H9 (cell line): Measurements from ENCODE around the gene OR2M3. TPM values are rescaled to one million over a fixed set of nuclear protein-coding genes. Genes with fewer than 3 reads are reported as not detected.

Experiments
- DNase-seq: peaks from one replicate; pipeline ENCODE4 v3.0.0-alpha.2; 2017
- H2AFZ ChIP-seq: one replicate; pipeline ENCODE4 v1.6.1; 2013; ENCODE audit warnings: mild to moderate bottlenecking, low read length, control low read depth, moderate library complexity
- H2AK5ac ChIP-seq: 2 replicates; pipeline ENCODE4 v1.6.1; 2013; ENCODE audit warnings: low read length, control low read depth, mixed read lengths; ENCODE audit not compliant: insufficient read length
- H2BK120ac ChIP-seq: one replicate; pipeline ENCODE4 v1.6.1; 2013; ENCODE audit warnings: low read depth, mild to moderate bottlenecking, low read length, control low read depth, inconsistent platforms; ENCODE audit not compliant: poor library complexity, severe bottlenecking
- H2BK12ac ChIP-seq: 2 replicates; pipeline ENCODE4 v1.6.1; 2013; ENCODE audit warnings: low read length, control low read depth, mixed read lengths, low read depth; ENCODE audit not compliant: insufficient read length
- H2BK15ac ChIP-seq: 2 replicates; pipeline ENCODE4 v1.6.1; 2013; ENCODE audit warnings: low read depth, low read length, control low read depth
- H2BK20ac ChIP-seq: one replicate; pipeline ENCODE4 v1.6.1; 2013; ENCODE audit warnings: low read depth, mild to moderate bottlenecking, low read length, control low read depth, inconsistent platforms; ENCODE audit not compliant: poor library complexity, severe bottlenecking
- H2BK5ac ChIP-seq: 2 replicates; pipeline ENCODE4 v1.6.1; 2013; ENCODE audit warnings: low read length, control low read depth, mixed read lengths; ENCODE audit not compliant: insufficient read length
- H3K14ac ChIP-seq: 2 replicates; pipeline ENCODE4 v1.6.1; 2013; ENCODE audit warnings: low read length, control low read depth; ENCODE audit not compliant: insufficient read depth
- H3K18ac ChIP-seq: 2 replicates; pipeline ENCODE4 v1.6.1; 2013; ENCODE audit warnings: low read depth, mild to moderate bottlenecking, mixed read lengths, low read length, control low read depth; ENCODE audit not compliant: insufficient read length
- H3K23ac ChIP-seq: 2 replicates; pipeline ENCODE4 v1.6.1; 2013; ENCODE audit warnings: low read length, control low read depth, mixed read lengths, low read depth; ENCODE audit not compliant: insufficient read length
- H3K23me2 ChIP-seq: 2 replicates; pipeline ENCODE4 v1.6.1; 2013; ENCODE audit warnings: low read depth, mild to moderate bottlenecking, mixed read lengths, low read length, control low read depth; ENCODE audit not compliant: insufficient read length, poor library complexity, severe bottlenecking
- H3K27ac ChIP-seq: 2 replicates; pipeline ENCODE4 v1.5.1; 2013; ENCODE audit warnings: low read length, control low read depth, mixed read lengths, low read depth; ENCODE audit not compliant: insufficient read length
- H3K27me3 ChIP-seq: 2 replicates; pipeline ENCODE4 v1.6.1; 2013; ENCODE audit warnings: low read length, control low read depth, inconsistent platforms; ENCODE audit not compliant: insufficient read depth
- H3K4ac ChIP-seq: 2 replicates; pipeline ENCODE4 v1.6.1; 2013; ENCODE audit warnings: low read depth, mild to moderate bottlenecking, control low read depth, inconsistent platforms, low read length, moderate library complexity
- H3K4me1 ChIP-seq: 2 replicates; pipeline ENCODE4 v1.6.1; 2013; ENCODE audit warnings: low read length, control low read depth, inconsistent platforms; ENCODE audit not compliant: insufficient read depth
- H3K4me2 ChIP-seq: 2 replicates; pipeline ENCODE4 v1.6.1; 2013; ENCODE audit warnings: low read length, control low read depth, mixed read lengths; ENCODE audit not compliant: insufficient read length, insufficient read depth
- H3K56ac ChIP-seq: 2 replicates; pipeline ENCODE4 v1.6.1; 2013; ENCODE audit warnings: low read depth, mild to moderate bottlenecking, mixed read lengths, low read length, control low read depth; ENCODE audit not compliant: insufficient read length
- H3K79me1 ChIP-seq: 2 replicates; pipeline ENCODE4 v1.6.1; 2013; ENCODE audit warnings: low read depth, mild to moderate bottlenecking, moderate library complexity, low read length, control low read depth, inconsistent platforms; ENCODE audit not compliant: insufficient read depth, poor library complexity, severe bottlenecking
- H3K79me2 ChIP-seq: 2 replicates; pipeline ENCODE4 v1.6.1; 2013; ENCODE audit warnings: low read length, control low read depth, inconsistent platforms; ENCODE audit not compliant: insufficient read depth
- H3K9ac ChIP-seq: 2 replicates; pipeline ENCODE4 v1.6.1; 2013; ENCODE audit warnings: low read length, control low read depth, mixed read lengths; ENCODE audit not compliant: insufficient read length; ENCODE audit errors: extremely low read depth
- H3K9me3 ChIP-seq: one replicate; pipeline ENCODE4 v1.6.1; 2013; ENCODE audit warnings: low read depth, low read length, inconsistent platforms; ENCODE audit not compliant: control insufficient read depth
- H3T11ph ChIP-seq: one replicate; pipeline ENCODE4 v1.6.1; 2013; ENCODE audit warnings: mild to moderate bottlenecking, low read length, control low read depth, inconsistent platforms
- H4K20me1 ChIP-seq: one replicate; pipeline ENCODE4 v1.6.1; 2013; ENCODE audit not compliant: control insufficient read depth, insufficient read length, insufficient read depth
- H4K5ac ChIP-seq: 2 replicates; pipeline ENCODE4 v1.6.1; 2013; ENCODE audit warnings: low read depth, mild to moderate bottlenecking, mixed read lengths, low read length, control low read depth; ENCODE audit not compliant: insufficient read length
- H4K8ac ChIP-seq: replicated peaks from 2 replicates; pipeline ENCODE4 v1.6.1; 2013; ENCODE audit warnings: low read length, control low read depth, mixed read lengths, low read depth; ENCODE audit not compliant: insufficient read length
- H4K91ac ChIP-seq: 2 replicates; pipeline ENCODE4 v1.6.1; 2013; ENCODE audit warnings: low read depth, mild to moderate bottlenecking, moderate library complexity, mixed read lengths, low read length, control low read depth; ENCODE audit not compliant: insufficient read length
- H3K27ac Mint-ChIP-seq, 3 experiments: 2 replicates in 2 of 3; 3 replicates in 1 of 3; pipeline ENCODE4 v1.8.0; 2020 to 2021; ENCODE audit warnings: mixed read lengths in 3 of 3, mild to moderate bottlenecking in 1 of 3, moderate library complexity in 1 of 3
- H3K27me3 Mint-ChIP-seq: 2 replicates; pipeline ENCODE4 v1.8.0; 2021; ENCODE audit warnings: low read depth, mild to moderate bottlenecking, moderate library complexity, mixed read lengths
- H3K36me3 Mint-ChIP-seq, 3 experiments: 2 replicates in 2 of 3; 3 replicates in 1 of 3; pipeline ENCODE4 v1.8.0; 2020 to 2021; ENCODE audit warnings: low read depth in 3 of 3, mixed read lengths in 3 of 3; ENCODE audit not compliant: insufficient read depth in 1 of 3
- H3K4me1 Mint-ChIP-seq, 2 experiments: 2 replicates each; pipeline ENCODE4 v1.8.0; 2020; ENCODE audit warnings: mixed read lengths in 2 of 2
- H3K4me3 Mint-ChIP-seq, 2 experiments: 2 replicates in 1 of 2; 3 replicates in 1 of 2; pipeline ENCODE4 v1.8.0; 2020 to 2021; ENCODE audit warnings: mild to moderate bottlenecking in 2 of 2, mixed read lengths in 2 of 2, moderate library complexity in 1 of 2
- H3K9me3 Mint-ChIP-seq, 2 experiments: 2 replicates in 1 of 2; 3 replicates in 1 of 2; pipeline ENCODE4 v1.8.0; 2020; ENCODE audit warnings: mild to moderate bottlenecking in 2 of 2, mixed read lengths in 2 of 2, moderate library complexity in 1 of 2
- CTCF ChIP-seq: fragments of 200-600 bp; sonication (generic); conservative IDR thresholded peaks from 3 replicates; pipeline ENCODE4 v1.8.0; 2021; ENCODE audit warnings: antibody characterized with exemption, mild to moderate bottlenecking
- WGBS: extraction: QIAGEN DNeasy Blood & Tissue Kit; methylation state at CpG from one replicate; pipeline ENCODE4 v1.1.7; 2013; ENCODE audit warnings: missing lambda C conversion rate, low lambda C conversion rate, mixed read lengths; ENCODE audit not compliant: insufficient read length; ENCODE audit errors: extremely low coverage; 5-methylcytosine and 5-hydroxymethylcytosine counted together
- total RNA-seq: library from RNA; stranded (reverse); gene quantifications from 2 replicates; pipeline ENCODE4 v1.2.1, GENCODE V29; 2021

OR2M3 gene
- total RNA-seq, 1 experiment from 2014 or later: not detected

GRCh38 chr1:248164031-248164430 lies 33.0 kb upstream of the OR2M3 start:
- Histone ChIP-seq H2BK5ac (no peak overlapping the region), H3K27ac (no peak overlapping the region), H2BK15ac (no peak overlapping the region), H3K23ac (no peak overlapping the region), H3K9ac (no peak overlapping the region), H3K18ac (no peak overlapping the region), H3K4me1 (no peaks in the 10 kb centered on the region), H3K23me2 (no peaks in the 10 kb centered on the region), H3K79me2 (no peaks in the 10 kb centered on the region), H3T11ph (no peak overlapping the region), H2BK120ac (no peak overlapping the region), H3K14ac (no peak overlapping the region), H3K4me2 (no peak overlapping the region), H4K20me1 (no peaks in the 10 kb centered on the region), H3K79me1 (no peaks in the 10 kb centered on the region), H3K56ac (no peak overlapping the region), H3K27me3 (no peaks in the 10 kb centered on the region), H4K91ac (no peak overlapping the region), H2AK5ac (no peak overlapping the region), H3K4ac (no peak overlapping the region), H2BK20ac (no peak overlapping the region), H3K9me3 (peaks cover 37% of the 10 kb centered on the region), H4K5ac (no peak overlapping the region), H2AFZ (no peak overlapping the region), H4K8ac (no peak overlapping the region), H2BK12ac (no peak overlapping the region)
- Mint-ChIP-seq H3K4me1 (no peaks in the 10 kb centered on the region), H3K9me3 (peaks cover 48 to 54% of the 10 kb centered on the region in 2 experiments), H3K4me3 (no peak overlapping the region), H3K36me3 (peaks cover 0 to 16% (median 5%) of the 10 kb centered on the region in 3 experiments; a peak in 4 of 7 replicates), H3K27ac (no peak overlapping the region), H3K27me3 (no peaks in the 10 kb centered on the region)
- no peak for TF ChIP-seq CTCF
- DNase-seq: no peak
- no CpG with 5 or more reads among the region's 12 CpGs for WGBS
